ENCODE measurements around the gene NBAS. TPM values are rescaled to one million over a fixed set of nuclear protein-coding genes. Genes with fewer than 3 reads are reported as not detected.

The NBAS gene
- total and polyA plus RNA-seq, 2 experiments from 2014 or later = 21.2 to 51.8 TPM

- DNase-seq = peak; percentile 94
- TF ChIP-seq EZH2phosphoT487 (IDR thresholded peaks at IDR 0.05; ENCODE audit: insufficient read depth, low read depth) (no peak), EZH2 (IDR thresholded peaks at IDR 0.05; ENCODE audit: insufficient read depth, poor library complexity, severe bottlenecking) (no peak)
- Histone ChIP-seq H3K4me1 (ENCODE audit: insufficient read depth) (peaks cover 14% of the 10 kb centered on the region), H3F3A (ENCODE audit: insufficient read depth) (peaks cover 12% of the 10 kb centered on the region), H3K4me3 (peak overlapping the region; percentile 50; the same call in 1 of the 2 replicates), H3K9me2 (ENCODE audit: insufficient read depth) (no peaks in the 10 kb centered on the region), H3K79me2 (ENCODE audit: insufficient read depth) (no peaks in the 10 kb centered on the region), H3K27me3 (replicated peaks; ENCODE audit: insufficient read depth) (no peaks in the 10 kb centered on the region), H4K20me1 (ENCODE audit: insufficient read depth) (no peaks in the 10 kb centered on the region), H2AFZ (no peak overlapping the region; the same call in 1 of the 2 replicates), H3K9ac (peak overlapping the region; percentile 76), H3K36me3 (ENCODE audit: low read depth) (0 out of 2 replicates have a peak, but pooled peaks cover 3% of the 10 kb centered on the region), H3K9me3 (ENCODE audit: low read depth) (no peaks in the 10 kb centered on the region), H3K4me2 (ENCODE audit: unreplicated experiment) (peak overlapping the region; percentile 74), H3K27ac (peak overlapping the region; percentile 92)
- WGBS, 2 experiments (ENCODE audit: low coverage in 1 of 2, low lambda C conversion rate in 2 of 2, missing lambda C conversion rate in 2 of 2) = 25 to 29% methylated on average over 3 of the region's 3 CpGs
- in situ Hi-C loops (cut with MboI) = no loop called here
These were observed 337.2 kb downstream of the NBAS start for GRCh38 chr2:15223887-15224286.

GRCh38 chr2:15222856-15223255 lies 338.3 kb downstream of the NBAS start:
- peak; percentile 23 for DNase-seq
- peak overlapping the region; percentile 92 for H3K27ac ChIP-seq
- H3K27me3 ChIP-seq (replicated peaks; ENCODE audit: insufficient read depth) = no peaks in the 10 kb centered on the region
- TF ChIP-seq EZH2phosphoT487 (IDR thresholded peaks at IDR 0.05; ENCODE audit: insufficient read depth, low read depth) (no peak), EZH2 (IDR thresholded peaks at IDR 0.05; ENCODE audit: insufficient read depth, poor library complexity, severe bottlenecking) (no peak)
- H3K4me2 ChIP-seq (ENCODE audit: unreplicated experiment) = no peak overlapping the region
- H3K4me3 ChIP-seq = no peak overlapping the region
- no peaks in the 10 kb centered on the region for H4K20me1 ChIP-seq (ENCODE audit: insufficient read depth)
- 49 to 54% methylated on average over 3 of the region's 3 CpGs for WGBS, 2 experiments (ENCODE audit: low coverage in 1 of 2, low lambda C conversion rate in 2 of 2, missing lambda C conversion rate in 2 of 2)
- H3K9me2 ChIP-seq (ENCODE audit: insufficient read depth) = no peaks in the 10 kb centered on the region
- no peak overlapping the region for H2AFZ ChIP-seq
- in situ Hi-C loops (cut with MboI) = no loop called here
- H3K9ac ChIP-seq = no peak overlapping the region
- H3K79me2 ChIP-seq (ENCODE audit: insufficient read depth) = no peaks in the 10 kb centered on the region
- H3K9me3 ChIP-seq (ENCODE audit: low read depth) = no peaks in the 10 kb centered on the region
- peaks cover 14% of the 10 kb centered on the region for H3K4me1 ChIP-seq (ENCODE audit: insufficient read depth)
- H3K36me3 ChIP-seq (ENCODE audit: low read depth) = no peaks in the 10 kb centered on the region
- peaks cover 12% of the 10 kb centered on the region for H3F3A ChIP-seq (ENCODE audit: insufficient read depth)

DNA sequence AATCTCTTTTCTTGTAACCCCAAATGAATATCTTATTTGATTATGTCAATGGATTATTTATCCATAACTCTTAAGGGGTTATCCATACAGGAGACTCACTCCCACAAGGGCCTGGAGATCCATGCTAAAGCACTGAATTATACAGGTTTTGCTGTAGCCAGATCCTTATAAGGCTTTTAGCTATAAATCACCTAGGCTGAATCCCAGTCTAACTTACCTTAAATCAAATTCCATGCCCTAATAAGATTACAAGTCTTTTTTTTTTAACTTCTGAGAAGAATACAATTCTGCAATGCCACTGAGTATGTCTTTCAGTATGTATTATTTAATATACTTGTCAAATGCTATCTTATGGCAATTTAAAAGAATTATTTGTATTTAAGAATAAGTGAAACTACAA lies 340.5 kb downstream of the NBAS start:
- Histone ChIP-seq H3K4me3 (no peak overlapping the region), H4K20me1 (ENCODE audit: insufficient read depth) (no peaks in the 10 kb centered on the region), H3K36me3 (ENCODE audit: low read depth) (no peaks in the 10 kb centered on the region; the same call in 1 of the 2 replicates), H3K79me2 (ENCODE audit: insufficient read depth) (no peaks in the 10 kb centered on the region), H3K27me3 (replicated peaks; ENCODE audit: insufficient read depth) (no peaks in the 10 kb centered on the region), H3K27ac (no peak overlapping the region), H3K4me1 (ENCODE audit: insufficient read depth) (peaks cover 14% of the 10 kb centered on the region), H3F3A (ENCODE audit: insufficient read depth) (peaks cover 12% of the 10 kb centered on the region), H3K9me2 (ENCODE audit: insufficient read depth) (no peaks in the 10 kb centered on the region), H2AFZ (no peak overlapping the region), H3K4me2 (ENCODE audit: unreplicated experiment) (no peak overlapping the region), H3K9ac (no peak overlapping the region), H3K9me3 (ENCODE audit: low read depth) (no peaks in the 10 kb centered on the region)
- DNase-seq = no peak
- no peak for TF ChIP-seq EZH2 (IDR thresholded peaks at IDR 0.05; ENCODE audit: insufficient read depth, poor library complexity, severe bottlenecking)
- TF ChIP-seq EZH2phosphoT487 (IDR thresholded peaks at IDR 0.05; ENCODE audit: insufficient read depth, low read depth) = no peak
- in situ Hi-C loops (cut with MboI) = no loop called here

GRCh38 chr2:15218423-15219086 lies 342.6 kb downstream of the NBAS start:
- H3K4me2 ChIP-seq (ENCODE audit: unreplicated experiment) = no peak overlapping the region
- no peak for DNase-seq
- H3K4me3 ChIP-seq = no peak overlapping the region
- no peak overlapping the region for H3K27ac ChIP-seq
- H3K27me3 ChIP-seq (replicated peaks; ENCODE audit: insufficient read depth) = no peaks in the 10 kb centered on the region
- no peaks in the 10 kb centered on the region for H3F3A ChIP-seq (ENCODE audit: insufficient read depth)
- no peaks in the 10 kb centered on the region for H3K9me2 ChIP-seq (ENCODE audit: insufficient read depth)
- H3K36me3 ChIP-seq (ENCODE audit: low read depth) = no peaks in the 10 kb centered on the region; the same call in 1 of the 2 replicates
- peaks cover 3% of the 10 kb centered on the region for H3K4me1 ChIP-seq (ENCODE audit: insufficient read depth)
- no peaks in the 10 kb centered on the region for H4K20me1 ChIP-seq (ENCODE audit: insufficient read depth)
- H2AFZ ChIP-seq = no peak overlapping the region
- H3K79me2 ChIP-seq (ENCODE audit: insufficient read depth) = no peaks in the 10 kb centered on the region
- no peak overlapping the region for H3K9ac ChIP-seq
- in situ Hi-C loops (cut with MboI) = no loop called here
- TF ChIP-seq EZH2phosphoT487 (IDR thresholded peaks at IDR 0.05; ENCODE audit: insufficient read depth, low read depth) = no peak
- no peak for TF ChIP-seq EZH2 (IDR thresholded peaks at IDR 0.05; ENCODE audit: insufficient read depth, poor library complexity, severe bottlenecking)
- H3K9me3 ChIP-seq (ENCODE audit: low read depth) = no peaks in the 10 kb centered on the region
- WGBS, 2 experiments (ENCODE audit: low coverage in 1 of 2, low lambda C conversion rate in 2 of 2, missing lambda C conversion rate in 2 of 2) = 98% methylated on average over 17 of the region's 17 CpGs

Measured in GM23248 (cell line).